K562 (cell line): ENCODE measurements around the gene CYB5RL. TPM values are rescaled to one million over a fixed set of nuclear protein-coding genes. Genes with fewer than 3 reads are reported as not detected.

Experiments
- POLR2AphosphoS2 ChIP-seq: IDR thresholded peaks from 2 replicates; pipeline ENCODE4 v1.6.1; 2012; ENCODE audit warnings: low read length, improper control_type of control experiment
- SAP30 ChIP-seq: fragments of 200-600 bp; sonication (generic); IDR thresholded peaks from 2 replicates; pipeline ENCODE4 v1.6.1; 2012; ENCODE audit warnings: borderline replicate concordance, low read depth, mild to moderate bottlenecking, moderate library complexity, low read length, control low read depth, inconsistent platforms; ENCODE audit not compliant: insufficient read depth, poor library complexity, severe bottlenecking
- SMARCA4 ChIP-seq: fragments of 450-650 bp; IDR thresholded peaks from 2 replicates; pipeline ENCODE4 v1.6.1; 2016
- TBL1XR1 ChIP-seq, 2 experiments: IDR thresholded peaks; 2 replicates each; pipeline ENCODE4 v1.6.1; 2012; ENCODE audit warnings: improper control_type of control experiment in 2 of 2, low read length in 2 of 2, mild to moderate bottlenecking in 1 of 2
- ZNF143 ChIP-seq: sonication (generic); formaldehyde crosslinking; IDR thresholded peaks from 2 replicates; pipeline ENCODE4 v1.9.0; 2022; ENCODE audit warnings: mild to moderate bottlenecking, missing genetic modification reagents
- ZNF41 ChIP-seq: fragments of 250-450 bp; sonication (Bioruptor Pico); conservative IDR thresholded peaks from 2 replicates; pipeline ENCODE4 v1.4.0; 2020; ENCODE audit warnings: mild to moderate bottlenecking
- ZNF696 ChIP-seq: fragments of 250-450 bp; sonication (Bioruptor Pico); conservative IDR thresholded peaks from 2 replicates; pipeline ENCODE4 v1.4.0; 2020; ENCODE audit warnings: mild to moderate bottlenecking, moderate library complexity
- polyA plus RNA-seq, 8 experiments: library from polyadenylated mRNA; depleted of rRNA in 4 of 8; stranded (reverse) in 5 of 8; unstranded in 3 of 8; fragments of >200 nt; fragmentation: Nextera tagmentation in 2 of 8; fragmentation: Illumina TruSeq in 1 of 8; extraction: Ambion mirVana in 2 of 8; extraction: Trizol in 1 of 8; gene quantifications; 2 replicates each; pipeline versions ENCODE4 v1.2.1 to v1.2.3, GENCODE V29; 2011 to 2014; ENCODE audit warnings: inconsistent platforms in 1 of 8, missing spikeins in 1 of 8
- total RNA-seq, 7 experiments: library from RNA; depleted of rRNA in 6 of 7; stranded (reverse); fragments of >200 nt in 6 of 7; fragmentation: Illumina TruSeq in 2 of 7; extraction: Trizol in 2 of 7; gene quantifications; 2 replicates each; pipeline versions ENCODE4 v1.2.1 to v1.2.3, GENCODE V29; 2011 to 2021; ENCODE audit warnings: low replicate concordance in 1 of 7
- TF ChIP-seq, protein P1 (sequence below): fragments of 250-450 bp; sonication (Bioruptor Pico); IDR thresholded peaks from 2 replicates; pipeline ENCODE4 v1.8.0; 2022; ENCODE audit warnings: inconsistent platforms, mild to moderate bottlenecking, moderate library complexity, borderline replicate concordance
- TF ChIP-seq, protein P2 (sequence below): fragments of 200-800 bp; sonication (Bioruptor generic); IDR thresholded peaks from 2 replicates; pipeline ENCODE4 v1.6.1; 2017; ENCODE audit warnings: missing genetic modification characterization, missing compliant biosample characterization
- TF ChIP-seq, protein P3 (sequence below), 2 experiments: fragments of 450-650 bp; IDR thresholded peaks; 2 replicates each; pipeline ENCODE4 v1.6.1; 2016

CYB5RL gene
- total and polyA plus RNA-seq, 9 of the 15 experiments (the other 6 are each of a cell fraction or from before 2014, with no cell fraction given) = 7.9 to 18.0 (median 11.2) TPM

DNA sequence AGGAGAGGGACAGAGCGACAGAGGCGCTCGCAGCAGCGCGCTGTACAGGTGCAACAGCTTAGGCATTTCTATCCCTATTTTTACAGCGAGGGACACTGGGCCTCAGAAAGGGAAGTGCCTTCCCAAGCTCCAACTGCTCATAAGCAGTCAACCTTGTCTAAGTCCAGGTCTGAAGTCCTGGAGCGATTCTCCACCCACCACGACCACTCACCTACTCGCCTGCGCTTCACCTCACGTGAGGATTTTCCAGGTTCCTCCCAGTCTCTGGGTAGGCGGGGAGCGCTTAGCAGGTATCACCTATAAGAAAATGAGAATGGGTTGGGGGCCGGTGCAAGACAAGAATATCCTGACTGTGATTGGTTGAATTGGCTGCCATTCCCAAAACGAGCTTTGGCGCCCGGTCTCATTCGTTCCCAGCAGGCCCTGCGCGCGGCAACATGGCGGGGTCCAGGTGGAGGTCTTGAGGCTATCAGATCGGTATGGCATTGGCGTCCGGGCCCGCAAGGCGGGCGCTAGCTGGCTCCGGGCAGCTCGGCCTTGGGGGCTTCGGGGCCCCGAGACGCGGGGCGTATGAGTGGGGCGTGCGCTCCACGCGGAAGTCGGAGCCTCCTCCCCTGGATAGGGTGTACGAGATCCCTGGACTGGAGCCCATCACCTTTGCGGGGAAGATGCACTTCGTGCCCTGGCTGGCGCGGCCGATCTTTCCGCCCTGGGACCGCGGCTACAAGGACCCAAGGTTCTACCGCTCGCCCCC, at the start of gene CYB5RL, which contains the start of gene MRPL37 (continued):
- TF ChIP-seq, protein P1, sequence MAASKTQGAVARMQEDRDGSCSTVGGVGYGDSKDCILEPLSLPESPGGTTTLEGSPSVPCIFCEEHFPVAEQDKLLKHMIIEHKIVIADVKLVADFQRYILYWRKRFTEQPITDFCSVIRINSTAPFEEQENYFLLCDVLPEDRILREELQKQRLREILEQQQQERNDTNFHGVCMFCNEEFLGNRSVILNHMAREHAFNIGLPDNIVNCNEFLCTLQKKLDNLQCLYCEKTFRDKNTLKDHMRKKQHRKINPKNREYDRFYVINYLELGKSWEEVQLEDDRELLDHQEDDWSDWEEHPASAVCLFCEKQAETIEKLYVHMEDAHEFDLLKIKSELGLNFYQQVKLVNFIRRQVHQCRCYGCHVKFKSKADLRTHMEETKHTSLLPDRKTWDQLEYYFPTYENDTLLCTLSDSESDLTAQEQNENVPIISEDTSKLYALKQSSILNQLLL (CRISPR knock-in tag) = no peak
- 0 out of 2 replicates have a peak, but pooled peaks have one; percentile 34 for TF ChIP-seq SMARCA4
- TF ChIP-seq, protein P2, sequence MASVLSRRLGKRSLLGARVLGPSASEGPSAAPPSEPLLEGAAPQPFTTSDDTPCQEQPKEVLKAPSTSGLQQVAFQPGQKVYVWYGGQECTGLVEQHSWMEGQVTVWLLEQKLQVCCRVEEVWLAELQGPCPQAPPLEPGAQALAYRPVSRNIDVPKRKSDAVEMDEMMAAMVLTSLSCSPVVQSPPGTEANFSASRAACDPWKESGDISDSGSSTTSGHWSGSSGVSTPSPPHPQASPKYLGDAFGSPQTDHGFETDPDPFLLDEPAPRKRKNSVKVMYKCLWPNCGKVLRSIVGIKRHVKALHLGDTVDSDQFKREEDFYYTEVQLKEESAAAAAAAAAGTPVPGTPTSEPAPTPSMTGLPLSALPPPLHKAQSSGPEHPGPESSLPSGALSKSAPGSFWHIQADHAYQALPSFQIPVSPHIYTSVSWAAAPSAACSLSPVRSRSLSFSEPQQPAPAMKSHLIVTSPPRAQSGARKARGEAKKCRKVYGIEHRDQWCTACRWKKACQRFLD (CRISPR knock-in tag) = 0 out of 2 replicates have a peak, but pooled peaks have one; percentile 40
- TF ChIP-seq TBL1XR1 (IDR thresholded peaks at IDR 0.05; ENCODE audit: low read length in 2 of 2) = no peak
- peak; percentile 69 for TF ChIP-seq SAP30
- peak; percentile 81 for TF ChIP-seq ZNF143 (CRISPR knock-in tag)
- TF ChIP-seq POLR2AphosphoS2 = no peak
- no peak for TF ChIP-seq ZNF41 (CRISPR knock-in tag)
- TF ChIP-seq, protein P3, sequence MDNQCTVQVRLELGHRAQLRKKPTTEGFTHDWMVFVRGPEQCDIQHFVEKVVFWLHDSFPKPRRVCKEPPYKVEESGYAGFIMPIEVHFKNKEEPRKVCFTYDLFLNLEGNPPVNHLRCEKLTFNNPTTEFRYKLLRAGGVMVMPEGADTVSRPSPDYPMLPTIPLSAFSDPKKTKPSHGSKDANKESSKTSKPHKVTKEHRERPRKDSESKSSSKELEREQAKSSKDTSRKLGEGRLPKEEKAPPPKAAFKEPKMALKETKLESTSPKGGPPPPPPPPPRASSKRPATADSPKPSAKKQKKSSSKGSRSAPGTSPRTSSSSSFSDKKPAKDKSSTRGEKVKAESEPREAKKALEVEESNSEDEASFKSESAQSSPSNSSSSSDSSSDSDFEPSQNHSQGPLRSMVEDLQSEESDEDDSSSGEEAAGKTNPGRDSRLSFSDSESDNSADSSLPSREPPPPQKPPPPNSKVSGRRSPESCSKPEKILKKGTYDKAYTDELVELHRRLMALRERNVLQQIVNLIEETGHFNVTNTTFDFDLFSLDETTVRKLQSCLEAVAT (IDR thresholded peaks at IDR 0.05) = no peak
- TF ChIP-seq ZNF696 (CRISPR knock-in tag) = no peak
